ENCODE results near the gene ARRB1.
"Not testable (repeated sequence)": the region's sequence is repeated elsewhere in the genome, so short reads cannot be mapped to it uniquely, and the experiment has no call there.

The ARRB1 gene

GRCh38 chr11:75351541-75351790 lies at the start of gene ARRB1:
TSS of gene ARRB1 (minus strand) at chr11:75351661. CDS start at chr11:75351607, 54 bp downstream.
- in situ Hi-C loops (cut with MboI; ENCODE audit: low sequenced_read_pairs), result no loop called here

GRCh38 chr11:75400146-75400865 lies 48.8 kb upstream of the ARRB1 start:
- in situ Hi-C loops (cut with MboI; ENCODE audit: low sequenced_read_pairs), result no loop called here

DNA sequence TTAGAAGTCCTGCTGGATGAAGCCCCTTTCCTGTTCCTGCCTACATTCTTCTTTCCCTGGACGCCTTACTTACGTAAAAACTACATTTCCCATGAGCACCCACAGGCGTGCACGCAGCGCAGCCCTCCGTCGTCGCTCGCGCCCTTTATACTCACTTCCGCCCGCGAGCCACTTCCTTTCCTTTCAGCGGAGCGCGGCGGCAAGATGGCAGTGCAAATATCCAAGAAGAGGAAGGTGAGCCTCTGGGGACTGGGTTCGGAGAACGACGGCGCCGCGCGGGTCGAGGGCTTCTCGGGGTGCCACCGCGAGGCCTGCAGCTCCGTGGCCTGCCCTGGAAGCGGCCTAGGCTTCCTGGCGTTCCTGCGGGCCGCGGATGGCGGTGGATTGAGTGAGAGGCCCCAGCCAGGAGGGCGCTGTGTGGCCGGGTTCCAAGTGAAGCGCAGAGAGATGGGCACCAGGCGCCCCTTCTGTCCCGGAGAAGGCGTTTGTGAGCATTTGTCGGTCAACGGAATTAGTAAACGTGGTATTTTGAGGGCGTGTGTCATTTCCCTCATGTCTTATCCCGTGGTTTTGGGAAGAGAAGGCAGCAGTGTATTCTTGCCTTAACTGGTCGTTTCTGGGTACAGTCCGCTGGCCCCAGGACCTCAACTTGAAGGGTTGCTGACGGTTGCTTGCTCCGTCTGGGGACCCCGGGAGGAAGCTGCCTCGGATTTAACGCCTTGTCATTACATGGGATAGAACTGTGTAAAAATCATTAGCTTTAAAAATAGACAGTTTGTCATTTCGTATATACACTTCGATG lies 48.1 kb upstream of the ARRB1 start, which contains the start of gene RPS3:
Gene RPS3 (plus strand): TSS at position 175 of the 802 bp plus-strand sequence. CDS start 30 bp downstream, at position 205.
- in situ Hi-C loops (cut with MboI; ENCODE audit: low sequenced_read_pairs), result no loop called here

- in situ Hi-C loops (cut with MboI; ENCODE audit: low sequenced_read_pairs), result no loop called here
Measured at GRCh38 chr11:75398906-75399305, 47.4 kb upstream of the ARRB1 start.

- in situ Hi-C loops (cut with MboI; ENCODE audit: low sequenced_read_pairs), result no loop called here
Measured at GRCh38 chr11:75394085-75394840, 42.8 kb upstream of the ARRB1 start.

DNA sequence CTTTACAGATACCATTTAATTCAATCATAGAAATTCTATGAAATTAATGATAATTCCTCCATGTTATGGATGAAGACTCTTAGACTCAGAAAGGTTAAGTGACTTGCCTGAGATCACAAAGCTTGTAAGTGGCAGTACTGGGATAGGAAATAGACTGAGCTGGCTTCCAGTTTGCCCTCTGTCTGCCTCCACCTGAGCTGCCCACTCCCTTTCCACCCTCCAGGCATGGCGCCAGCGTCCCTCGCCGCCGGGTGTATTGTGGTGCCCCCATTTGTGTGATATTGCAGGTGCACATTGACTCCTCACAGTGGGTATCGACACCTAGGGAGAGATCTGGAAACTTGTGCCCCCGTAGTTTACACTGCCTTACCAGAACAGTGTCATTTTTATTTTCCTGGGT lies 38.5 kb upstream of the ARRB1 start:
- in situ Hi-C loops (cut with MboI; ENCODE audit: low sequenced_read_pairs), result no loop called here

GRCh38 chr11:75389276-75389605 lies 37.8 kb upstream of the ARRB1 start:
- in situ Hi-C loops (cut with MboI; ENCODE audit: low sequenced_read_pairs), result no loop called here

DNA sequence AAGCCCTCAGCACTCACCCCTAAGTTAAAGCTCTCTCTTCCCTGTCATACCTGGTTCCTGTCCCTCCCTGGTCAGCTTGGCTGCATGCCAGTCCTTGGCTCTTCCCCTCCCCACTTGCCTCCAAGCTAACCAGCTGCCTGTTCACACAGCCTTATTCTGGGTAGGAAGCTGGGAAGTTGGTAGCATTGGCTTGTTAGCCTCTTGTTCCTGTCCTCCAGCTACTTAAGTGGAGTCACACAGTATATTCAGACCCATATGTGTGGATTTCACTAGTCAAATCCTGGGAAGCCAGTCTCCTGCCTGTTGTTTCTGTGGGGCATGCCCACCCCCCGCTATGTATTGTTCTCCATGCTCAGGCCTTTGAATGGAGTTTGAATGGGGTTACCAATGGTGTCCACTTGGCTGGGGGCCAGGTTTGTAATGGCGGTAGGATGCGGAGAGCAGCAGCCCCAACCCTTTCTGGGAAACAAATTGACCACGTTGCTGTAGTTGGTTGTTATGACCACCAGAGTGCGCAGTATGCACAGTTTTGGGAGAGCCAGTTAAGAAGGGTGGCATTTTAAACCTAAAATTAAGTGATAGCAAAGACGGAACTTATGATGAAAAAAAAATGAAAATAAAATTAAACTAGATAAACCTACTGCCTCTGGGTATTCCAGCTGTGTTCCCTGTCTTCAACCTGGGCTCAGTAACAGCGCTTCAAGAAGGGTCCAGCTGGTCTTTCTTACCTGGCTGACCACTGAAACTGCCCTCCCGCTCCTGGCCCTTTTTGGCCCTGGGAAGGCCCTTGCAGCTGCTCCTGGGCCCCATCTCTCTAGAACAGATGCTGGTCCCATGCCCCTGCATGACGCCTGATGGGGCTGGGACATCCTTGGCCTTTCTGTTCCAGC lies 37.2 kb upstream of the ARRB1 start:
- in situ Hi-C loops (cut with MboI; ENCODE audit: low sequenced_read_pairs), result no loop called here

GRCh38 chr11:75387736-75388294 lies 36.4 kb upstream of the ARRB1 start:
- in situ Hi-C loops (cut with MboI; ENCODE audit: low sequenced_read_pairs), result no loop called here

- in situ Hi-C loops (cut with MboI; ENCODE audit: low sequenced_read_pairs), result no loop called here
Measured at GRCh38 chr11:75386942-75387630, 35.6 kb upstream of the ARRB1 start.

DNA sequence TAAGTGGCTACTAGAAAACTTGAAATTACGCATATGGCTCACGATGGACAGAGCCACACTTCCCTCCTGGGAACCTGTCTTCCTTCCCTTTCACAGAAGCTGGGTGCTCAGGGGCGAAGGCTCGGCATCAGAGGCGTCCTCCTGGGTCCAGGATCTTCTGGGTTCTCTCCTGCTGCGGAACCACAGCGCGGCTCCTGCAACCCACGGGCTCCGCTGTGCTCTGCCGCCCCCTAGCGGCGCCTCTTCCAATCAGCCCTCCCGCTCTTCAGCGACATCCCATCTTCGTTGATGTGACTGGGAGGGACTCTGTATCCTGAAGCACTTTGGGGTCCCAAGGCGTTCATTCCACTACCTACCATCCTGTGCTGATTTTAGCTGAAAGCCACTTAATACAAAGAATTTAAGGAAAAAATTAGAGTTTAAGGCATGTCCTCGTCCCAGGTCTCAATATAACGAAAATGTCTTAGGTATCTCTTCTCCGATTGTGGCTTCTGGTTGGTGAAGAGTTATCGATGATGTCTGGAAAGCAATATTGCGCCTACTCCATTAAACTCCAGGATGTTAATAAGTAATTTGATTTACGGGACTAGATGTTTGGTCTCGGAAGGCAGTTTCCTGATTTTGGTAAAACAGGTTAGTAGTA lies 33.1 kb upstream of the ARRB1 start:
- in situ Hi-C loops (cut with MboI; ENCODE audit: low sequenced_read_pairs), result loop anchor here (5.0 kb wide), 2 partner anchors 57 to 107 kb away; no protein-coding TSS in a partner anchor

GRCh38 chr11:75383246-75383645 lies 31.8 kb upstream of the ARRB1 start:
- in situ Hi-C loops (cut with MboI; ENCODE audit: low sequenced_read_pairs), result loop anchor here (5.0 kb wide), 2 partner anchors 56 to 106 kb away; no protein-coding TSS in a partner anchor

DNA sequence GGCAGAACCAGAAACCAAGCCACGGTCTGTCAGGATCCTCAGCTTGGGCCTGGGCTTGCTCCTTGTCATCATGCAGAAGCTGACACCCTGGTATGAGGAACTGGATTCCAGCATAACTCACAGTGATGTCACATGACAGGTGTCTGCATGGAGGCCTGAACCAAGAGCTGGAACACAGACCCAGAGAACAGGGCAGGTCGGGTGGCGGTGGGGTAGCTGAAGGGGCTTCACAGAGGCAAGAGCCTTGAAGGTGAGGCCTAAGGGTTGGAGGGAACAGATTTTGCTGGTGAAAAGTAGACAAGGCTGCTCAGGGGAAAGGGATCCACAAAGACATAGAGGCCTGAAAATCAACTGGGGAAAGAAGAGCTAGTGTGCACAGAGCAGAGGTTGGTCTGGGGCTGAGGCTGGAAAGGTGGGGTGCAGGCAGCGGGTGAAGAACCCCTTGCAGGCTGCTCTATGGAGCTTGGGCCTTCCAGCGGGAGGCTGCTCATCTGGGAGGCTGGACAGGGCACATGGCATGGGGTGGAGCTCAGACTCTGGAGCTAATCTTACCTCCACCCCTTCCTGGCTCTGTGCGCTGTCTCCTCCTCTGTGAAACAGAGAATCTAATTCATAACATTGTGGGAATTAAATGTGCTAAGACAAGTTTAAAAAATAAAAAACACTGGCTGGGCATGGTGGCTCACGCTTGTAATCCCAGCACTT lies 29.4 kb upstream of the ARRB1 start:
- in situ Hi-C loops (cut with MboI; ENCODE audit: low sequenced_read_pairs), result loop anchor here (5.0 kb wide), 2 partner anchors 54 to 104 kb away; no protein-coding TSS in a partner anchor

DNA sequence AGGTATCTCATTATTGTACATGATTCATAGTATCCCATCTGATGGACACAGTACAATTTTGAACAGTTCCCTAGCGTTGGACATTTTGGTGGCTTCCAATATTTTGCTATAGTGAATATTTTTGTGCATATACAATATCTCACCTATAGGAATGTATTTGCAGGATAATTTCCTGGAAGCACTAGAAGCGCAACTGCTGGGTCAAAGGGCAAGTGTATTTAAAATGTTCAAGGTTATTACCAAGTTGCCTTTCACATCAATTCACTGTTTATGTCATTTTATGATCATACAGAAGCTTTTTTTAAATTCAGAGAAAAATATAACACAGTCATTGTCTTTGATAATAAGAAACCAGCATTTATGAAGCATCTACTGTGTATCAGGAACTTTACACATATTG lies 28.8 kb upstream of the ARRB1 start:
- in situ Hi-C loops (cut with MboI; ENCODE audit: low sequenced_read_pairs), result loop anchor here (5.0 kb wide), 2 partner anchors 53 to 103 kb away; no protein-coding TSS in a partner anchor

- in situ Hi-C loops (cut with MboI; ENCODE audit: low sequenced_read_pairs), result not testable (repeated sequence)
Measured at GRCh38 chr11:75378776-75379175, 27.3 kb upstream of the ARRB1 start.

- in situ Hi-C loops (cut with MboI; ENCODE audit: low sequenced_read_pairs), result no loop called here
Measured at GRCh38 chr11:75376175-75376574, 24.7 kb upstream of the ARRB1 start.

- in situ Hi-C loops (cut with MboI; ENCODE audit: low sequenced_read_pairs), result no loop called here
Measured at GRCh38 chr11:75375626-75376025, 24.2 kb upstream of the ARRB1 start.

- in situ Hi-C loops (cut with MboI; ENCODE audit: low sequenced_read_pairs), result no loop called here
Measured at GRCh38 chr11:75374646-75375045, 23.2 kb upstream of the ARRB1 start.
